K562 (cell line): ENCODE data around the gene SEMA3G. TPM values are rescaled to one million over a fixed set of nuclear protein-coding genes. Genes with fewer than 3 reads are reported as not detected.
A peak's percentile ranks its signal among the peaks of the same experiment; 100 is the strongest.

ENCODE experiments used
- ATAC-seq: fragments of 200-7000 bp; cut with Tn5 transposase; 3 replicates; pipeline ENCODE4 v1.9.1; 2020; ENCODE audit warnings: moderate library complexity
- BruUV-seq: library from RNA; stranded (reverse); fragments of 400-500 nt; replicated peaks from 2 replicates; lab custom pipeline; 2021; lab: Mats Ljungman, UMichigan
- CTCF ChIA-PET: fragments of 300-600 bp; formaldehyde crosslinking; extraction: SDS; loops from one replicate; lab custom pipeline; 2021; ENCODE audit warnings: low intra/inter-chr PET ratio; lab: Yijun Ruan, JAX
- POLR2A ChIA-PET: fragments of 300-600, 350-650 bp; sonication (Branson Sonifier 250); formaldehyde crosslinking; extraction: SDS; loops from one replicate; lab custom pipeline; 2021; ENCODE audit warnings: antibody characterized with exemption, inconsistent platforms; lab: Yijun Ruan, JAX
- DNase-seq, 4 experiments: peaks; one replicate each; pipeline versions ENCODE4 v3.0.0 to v3.0.0-alpha.2; 2011 to 2018; ENCODE audit warnings: low spot score in 3 of 4, mixed read lengths in 3 of 4; ENCODE audit errors: extremely low read depth in 1 of 4
- FAIRE-seq: peaks from 2 replicates; lab custom pipeline; 2011; peaks lifted over from hg19 to GRCh38; lab: Jason Lieb, UNC
- H2AFZ ChIP-seq: 2 replicates; pipeline ENCODE4 v1.6.0; 2011; ENCODE audit warnings: low read depth, low read length, control low read depth, inconsistent platforms
- H3K27ac ChIP-seq: fragments of 200-600 bp; 3 replicates; pipeline ENCODE4 v1.8.0; 2011; ENCODE audit warnings: low read depth, mild to moderate bottlenecking, control low read depth, inconsistent platforms, low read length, moderate library complexity, mixed read lengths; ENCODE audit errors: extremely low read depth
- H3K27me3 ChIP-seq, 2 experiments: fragments of 300-600 bp in 1 of 2; 2 replicates in 1 of 2; 3 replicates in 1 of 2; pipeline versions ENCODE4 v1.6.0 to v1.8.0; 2011; ENCODE audit warnings: inconsistent platforms in 2 of 2, low read length in 2 of 2, mild to moderate bottlenecking in 1 of 2, mixed read lengths in 1 of 2, moderate library complexity in 1 of 2; ENCODE audit not compliant: control insufficient read depth in 2 of 2, insufficient read depth in 2 of 2
- H3K36me3 ChIP-seq: fragments of 300-600 bp; 3 replicates; pipeline ENCODE4 v1.8.0; 2011; ENCODE audit warnings: mild to moderate bottlenecking, low read length, inconsistent platforms; ENCODE audit not compliant: control insufficient read depth, insufficient read depth
- H3K4me1 ChIP-seq, 2 experiments: fragments of 200-600 bp in 1 of 2; replicated peaks in 1 of 2; 2 replicates in 1 of 2; 3 replicates in 1 of 2; pipeline versions ENCODE4 v1.5.1 to v1.8.0; 2011; ENCODE audit warnings: inconsistent platforms in 2 of 2, low read length in 2 of 2, mild to moderate bottlenecking in 1 of 2, mixed read lengths in 1 of 2, moderate library complexity in 1 of 2; ENCODE audit not compliant: control insufficient read depth in 2 of 2, insufficient read depth in 2 of 2
- H3K4me2 ChIP-seq: 2 replicates; pipeline ENCODE4 v1.6.1; 2011; ENCODE audit warnings: low read length, control low read depth, inconsistent platforms, mixed read lengths; ENCODE audit not compliant: insufficient read depth
- H3K4me3 ChIP-seq: fragments of 200-600 bp; sonication (generic), shearing (Covaris generic); 2 replicates; pipeline ENCODE4 v1.5.1; 2016; ENCODE audit warnings: control low read depth, inconsistent platforms
- H3K79me2 ChIP-seq: fragments of 200-600 bp; 3 replicates; pipeline ENCODE4 v1.8.0; 2011; ENCODE audit warnings: low read length, inconsistent platforms; ENCODE audit not compliant: control insufficient read depth, insufficient read depth
- H3K9ac ChIP-seq, 2 experiments: 2 replicates each; pipeline versions ENCODE4 v1.6.0 to v1.6.1; 2011; ENCODE audit warnings: low read depth in 2 of 2, low read length in 2 of 2, control low read depth in 1 of 2, inconsistent platforms in 1 of 2, mild to moderate bottlenecking in 1 of 2, mixed read lengths in 1 of 2; ENCODE audit not compliant: insufficient read depth in 1 of 2
- H3K9me1 ChIP-seq: one replicate; pipeline ENCODE4 v1.6.0; 2011; ENCODE audit warnings: inconsistent platforms, mild to moderate bottlenecking, low read length, moderate library complexity; ENCODE audit not compliant: control insufficient read depth, insufficient read depth
- H3K9me3 ChIP-seq: replicated peaks from 2 replicates; pipeline ENCODE4 v1.5.1; 2011; ENCODE audit warnings: low read depth, low read length, inconsistent platforms; ENCODE audit not compliant: control insufficient read depth, insufficient read depth
- H4K20me1 ChIP-seq: replicated peaks from 2 replicates; pipeline ENCODE4 v1.6.1; 2011; ENCODE audit warnings: low read length, inconsistent platforms, mixed read lengths; ENCODE audit not compliant: control insufficient read depth, insufficient read depth
- SMAD4 ChIP-seq: fragments of 250-450 bp; sonication (Bioruptor Pico); conservative IDR thresholded peaks from 2 replicates; pipeline ENCODE4 v1.8.0; 2021; ENCODE audit warnings: inconsistent platforms, mild to moderate bottlenecking, moderate library complexity
- STAG1 ChIP-seq: sonication (generic); formaldehyde crosslinking; IDR thresholded peaks from 2 replicates; pipeline ENCODE4 v1.5.0; 2020; ENCODE audit warnings: missing genetic modification reagents, borderline replicate concordance
- ZNF263 ChIP-seq: sonication (generic); formaldehyde crosslinking; IDR thresholded peaks from 2 replicates; pipeline ENCODE4 v1.8.0; 2022; ENCODE audit warnings: mild to moderate bottlenecking, missing genetic modification reagents, borderline replicate concordance
- WGBS: fragments of 100-300 bp; shearing (Covaris generic); methylation state at CpG from one replicate; pipeline ENCODE4 v1.1.6; 2016; ENCODE audit warnings: low coverage, mixed read lengths; ENCODE audit not compliant: insufficient coverage; ENCODE audit errors: missing lambda C conversion rate; 5-methylcytosine and 5-hydroxymethylcytosine counted together
- in situ Hi-C: fragments of 300-500 bp; cut with MboI; formaldehyde crosslinking; loops from 4 replicates; pipeline ENCODE4 v1.15.0; 2018; ENCODE audit warnings: inconsistent platforms, mixed read lengths
- intact Hi-C: fragments of 100-400 bp; cut with micrococcal nuclease; formaldehyde crosslinking; loops from 2 replicates; pipeline ENCODE4 v1.14.2; 2022
- polyA plus RNA-seq, 8 experiments: library from polyadenylated mRNA; depleted of rRNA in 4 of 8; stranded (reverse) in 5 of 8; unstranded in 3 of 8; fragments of >200 nt; fragmentation: Nextera tagmentation in 2 of 8; fragmentation: Illumina TruSeq in 1 of 8; extraction: Ambion mirVana in 2 of 8; extraction: Trizol in 1 of 8; gene quantifications; 2 replicates each; pipeline versions ENCODE4 v1.2.1 to v1.2.3, GENCODE V29; 2011 to 2014; ENCODE audit warnings: inconsistent platforms in 1 of 8, missing spikeins in 1 of 8
- total RNA-seq, 7 experiments: library from RNA; depleted of rRNA in 6 of 7; stranded (reverse); fragments of >200 nt in 6 of 7; fragmentation: Illumina TruSeq in 2 of 7; extraction: Trizol in 2 of 7; gene quantifications; 2 replicates each; pipeline versions ENCODE4 v1.2.1 to v1.2.3, GENCODE V29; 2011 to 2021; ENCODE audit warnings: low replicate concordance in 1 of 7
- TF ChIP-seq, protein P1 (sequence below), 3 experiments: fragments of 200-800 bp in 1 of 3; fragments of 250-450 bp in 1 of 3; fragments of 450-650 bp in 1 of 3; sonication (Bioruptor Pico) in 1 of 3; sonication (Bioruptor generic) in 1 of 3; formaldehyde crosslinking in 1 of 3; IDR thresholded peaks; 2 replicates each; pipeline versions ENCODE4 v1.6.1 to v1.8.0; 2016 to 2022; ENCODE audit warnings: mild to moderate bottlenecking in 2 of 3, missing genetic modification characterization in 2 of 3, missing compliant biosample characterization in 1 of 3, moderate library complexity in 1 of 3

SEMA3G gene
- total and polyA plus RNA-seq, 9 of the 15 experiments (the other 6 are each of a cell fraction or from before 2014, with no cell fraction given), result 0.04 to 0.07 (median 0.05) TPM; not detected in 6

- peaks cover 0 to 11% of the 10 kb centered on the region in 2 experiments; a peak in 2 of 5 replicates for H3K4me1 ChIP-seq
- no peak overlapping the region for H3K27ac ChIP-seq
- H3K36me3 ChIP-seq, result peaks cover 60% of the 10 kb centered on the region; the same call in 1 of the 3 replicates
- in situ Hi-C loops, result no loop called here
- BruUV-seq, result no TSS peak
- no peaks in the 10 kb centered on the region for H3K9me1 ChIP-seq
- H3K4me3 ChIP-seq, result no peak overlapping the region
- no peak for FAIRE-seq
- 96% methylated on average over 18 of the region's 31 CpGs for WGBS
- ChIA-PET CTCF (no interaction called here), POLR2A (no interaction called here)
- TF ChIP-seq, protein P1, sequence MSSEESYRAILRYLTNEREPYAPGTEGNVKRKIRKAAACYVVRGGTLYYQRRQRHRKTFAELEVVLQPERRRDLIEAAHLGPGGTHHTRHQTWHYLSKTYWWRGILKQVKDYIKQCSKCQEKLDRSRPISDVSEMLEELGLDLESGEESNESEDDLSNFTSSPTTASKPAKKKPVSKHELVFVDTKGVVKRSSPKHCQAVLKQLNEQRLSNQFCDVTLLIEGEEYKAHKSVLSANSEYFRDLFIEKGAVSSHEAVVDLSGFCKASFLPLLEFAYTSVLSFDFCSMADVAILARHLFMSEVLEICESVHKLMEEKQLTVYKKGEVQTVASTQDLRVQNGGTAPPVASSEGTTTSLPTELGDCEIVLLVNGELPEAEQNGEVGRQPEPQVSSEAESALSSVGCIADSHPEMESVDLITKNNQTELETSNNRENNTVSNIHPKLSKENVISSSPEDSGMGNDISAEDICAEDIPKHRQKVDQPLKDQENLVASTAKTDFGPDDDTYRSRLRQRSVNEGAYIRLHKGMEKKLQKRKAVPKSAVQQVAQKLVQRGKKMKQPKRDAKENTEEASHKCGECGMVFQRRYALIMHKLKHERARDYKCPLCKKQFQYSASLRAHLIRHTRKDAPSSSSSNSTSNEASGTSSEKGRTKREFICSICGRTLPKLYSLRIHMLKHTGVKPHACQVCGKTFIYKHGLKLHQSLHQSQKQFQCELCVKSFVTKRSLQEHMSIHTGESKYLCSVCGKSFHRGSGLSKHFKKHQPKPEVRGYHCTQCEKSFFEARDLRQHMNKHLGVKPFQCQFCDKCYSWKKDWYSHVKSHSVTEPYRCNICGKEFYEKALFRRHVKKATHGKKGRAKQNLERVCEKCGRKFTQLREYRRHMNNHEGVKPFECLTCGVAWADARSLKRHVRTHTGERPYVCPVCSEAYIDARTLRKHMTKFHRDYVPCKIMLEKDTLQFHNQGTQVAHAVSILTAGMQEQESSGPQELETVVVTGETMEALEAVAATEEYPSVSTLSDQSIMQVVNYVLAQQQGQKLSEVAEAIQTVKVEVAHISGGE (CRISPR knock-in tag; IDR thresholded peaks at IDR 0.05), result no peak
- TF ChIP-seq STAG1 (no peak), ZNF263 (CRISPR knock-in tag) (peak; percentile 44; the same call in 1 of the 2 replicates), SMAD4 (no peak)
- TF ChIP-seq, all 486 proteins: peak for 1
- Histone ChIP-seq H3K9me3 (no peaks in the 10 kb centered on the region), H3K9ac (no peak overlapping the region; a peak in 1 of 4 replicates), H3K4me2 (no peak overlapping the region), H3K27me3 (no peaks in the 10 kb centered on the region), H2AFZ (no peak overlapping the region), H4K20me1 (no peaks in the 10 kb centered on the region; the same call in 1 of the 2 replicates), H3K79me2 (no peaks in the 10 kb centered on the region)
- no peak for DNase-seq
- intact Hi-C loops, result no loop called here
- no peak for ATAC-seq
Observed at GRCh38 chr3:52487050-52487787, 42.3 kb upstream of the SEMA3G start.
